K562 (cell line): ENCODE data around the gene FAM171A1. TPM values are rescaled to one million over a fixed set of nuclear protein-coding genes. Genes with fewer than 3 reads are reported as not detected.
A peak's percentile ranks its signal among the peaks of the same experiment; 100 is the strongest.

Experiments used
- ATAC-seq: fragments of 200-7000 bp; cut with Tn5 transposase; 3 replicates; pipeline ENCODE4 v1.9.1; 2020; ENCODE audit warnings: moderate library complexity
- BruUV-seq: library from RNA; stranded (reverse); fragments of 400-500 nt; replicated peaks from 2 replicates; lab custom pipeline; 2021; lab: Mats Ljungman, UMichigan
- CTCF ChIA-PET: fragments of 300-600 bp; formaldehyde crosslinking; extraction: SDS; loops from one replicate; lab custom pipeline; 2021; ENCODE audit warnings: low intra/inter-chr PET ratio; lab: Yijun Ruan, JAX
- POLR2A ChIA-PET: fragments of 300-600, 350-650 bp; sonication (Branson Sonifier 250); formaldehyde crosslinking; extraction: SDS; loops from one replicate; lab custom pipeline; 2021; ENCODE audit warnings: antibody characterized with exemption, inconsistent platforms; lab: Yijun Ruan, JAX
- DNase-seq, 4 experiments: peaks; one replicate each; pipeline versions ENCODE4 v3.0.0 to v3.0.0-alpha.2; 2011 to 2018; ENCODE audit warnings: low spot score in 3 of 4, mixed read lengths in 3 of 4; ENCODE audit errors: extremely low read depth in 1 of 4
- FAIRE-seq: peaks from 2 replicates; lab custom pipeline; 2011; peaks lifted over from hg19 to GRCh38; lab: Jason Lieb, UNC
- H2AFZ ChIP-seq: 2 replicates; pipeline ENCODE4 v1.6.0; 2011; ENCODE audit warnings: low read depth, low read length, control low read depth, inconsistent platforms
- H3K27ac ChIP-seq: fragments of 200-600 bp; 3 replicates; pipeline ENCODE4 v1.8.0; 2011; ENCODE audit warnings: low read depth, mild to moderate bottlenecking, control low read depth, inconsistent platforms, low read length, moderate library complexity, mixed read lengths; ENCODE audit errors: extremely low read depth
- H3K27me3 ChIP-seq, 2 experiments: fragments of 300-600 bp in 1 of 2; 2 replicates in 1 of 2; 3 replicates in 1 of 2; pipeline versions ENCODE4 v1.6.0 to v1.8.0; 2011; ENCODE audit warnings: inconsistent platforms in 2 of 2, low read length in 2 of 2, mild to moderate bottlenecking in 1 of 2, mixed read lengths in 1 of 2, moderate library complexity in 1 of 2; ENCODE audit not compliant: control insufficient read depth in 2 of 2, insufficient read depth in 2 of 2
- H3K36me3 ChIP-seq: fragments of 300-600 bp; 3 replicates; pipeline ENCODE4 v1.8.0; 2011; ENCODE audit warnings: mild to moderate bottlenecking, low read length, inconsistent platforms; ENCODE audit not compliant: control insufficient read depth, insufficient read depth
- H3K4me1 ChIP-seq, 2 experiments: fragments of 200-600 bp in 1 of 2; replicated peaks in 1 of 2; 2 replicates in 1 of 2; 3 replicates in 1 of 2; pipeline versions ENCODE4 v1.5.1 to v1.8.0; 2011; ENCODE audit warnings: inconsistent platforms in 2 of 2, low read length in 2 of 2, mild to moderate bottlenecking in 1 of 2, mixed read lengths in 1 of 2, moderate library complexity in 1 of 2; ENCODE audit not compliant: control insufficient read depth in 2 of 2, insufficient read depth in 2 of 2
- H3K4me2 ChIP-seq: 2 replicates; pipeline ENCODE4 v1.6.1; 2011; ENCODE audit warnings: low read length, control low read depth, inconsistent platforms, mixed read lengths; ENCODE audit not compliant: insufficient read depth
- H3K4me3 ChIP-seq: fragments of 200-600 bp; sonication (generic), shearing (Covaris generic); 2 replicates; pipeline ENCODE4 v1.5.1; 2016; ENCODE audit warnings: control low read depth, inconsistent platforms
- H3K79me2 ChIP-seq: fragments of 200-600 bp; 3 replicates; pipeline ENCODE4 v1.8.0; 2011; ENCODE audit warnings: low read length, inconsistent platforms; ENCODE audit not compliant: control insufficient read depth, insufficient read depth
- H3K9ac ChIP-seq, 2 experiments: 2 replicates each; pipeline versions ENCODE4 v1.6.0 to v1.6.1; 2011; ENCODE audit warnings: low read depth in 2 of 2, low read length in 2 of 2, control low read depth in 1 of 2, inconsistent platforms in 1 of 2, mild to moderate bottlenecking in 1 of 2, mixed read lengths in 1 of 2; ENCODE audit not compliant: insufficient read depth in 1 of 2
- H3K9me1 ChIP-seq: one replicate; pipeline ENCODE4 v1.6.0; 2011; ENCODE audit warnings: inconsistent platforms, mild to moderate bottlenecking, low read length, moderate library complexity; ENCODE audit not compliant: control insufficient read depth, insufficient read depth
- H3K9me3 ChIP-seq: replicated peaks from 2 replicates; pipeline ENCODE4 v1.5.1; 2011; ENCODE audit warnings: low read depth, low read length, inconsistent platforms; ENCODE audit not compliant: control insufficient read depth, insufficient read depth
- H4K20me1 ChIP-seq: replicated peaks from 2 replicates; pipeline ENCODE4 v1.6.1; 2011; ENCODE audit warnings: low read length, inconsistent platforms, mixed read lengths; ENCODE audit not compliant: control insufficient read depth, insufficient read depth
- CCAR2 ChIP-seq: fragments of 200-400 bp; formaldehyde crosslinking; IDR thresholded peaks from 2 replicates; pipeline ENCODE4 v1.6.1; 2017; ENCODE audit warnings: mild to moderate bottlenecking, low read depth, low read length
- CHD2 ChIP-seq: IDR thresholded peaks from 2 replicates; pipeline ENCODE4 v1.6.1; 2011; ENCODE audit warnings: low read depth, low read length
- CTBP1 ChIP-seq: fragments of 450-650 bp; IDR thresholded peaks from 2 replicates; pipeline ENCODE4 v1.6.1; 2016; ENCODE audit warnings: borderline replicate concordance
- DPF2 ChIP-seq: fragments of 450-650 bp; IDR thresholded peaks from 2 replicates; pipeline ENCODE4 v1.6.1; 2016
- HDAC3 ChIP-seq: fragments of 450-650 bp; IDR thresholded peaks from 2 replicates; pipeline ENCODE4 v1.6.1; 2018; ENCODE audit warnings: borderline replicate concordance, mild to moderate bottlenecking, moderate library complexity; ENCODE audit not compliant: partially characterized antibody
- LCOR ChIP-seq: sonication (generic); formaldehyde crosslinking; IDR thresholded peaks from 2 replicates; pipeline ENCODE4 v1.8.0; 2022; ENCODE audit warnings: mild to moderate bottlenecking, missing genetic modification reagents
- RNF2 ChIP-seq: sonication (generic); IDR thresholded peaks from 2 replicates; pipeline ENCODE4 v1.6.1; 2016
- ZNF24 ChIP-seq: fragments of 450-650 bp; IDR thresholded peaks from 2 replicates; pipeline ENCODE4 v1.6.1; 2016
- WGBS: fragments of 100-300 bp; shearing (Covaris generic); methylation state at CpG from one replicate; pipeline ENCODE4 v1.1.6; 2016; ENCODE audit warnings: low coverage, mixed read lengths; ENCODE audit not compliant: insufficient coverage; ENCODE audit errors: missing lambda C conversion rate; 5-methylcytosine and 5-hydroxymethylcytosine counted together
- in situ Hi-C: fragments of 300-500 bp; cut with MboI; formaldehyde crosslinking; loops from 4 replicates; pipeline ENCODE4 v1.15.0; 2018; ENCODE audit warnings: inconsistent platforms, mixed read lengths
- intact Hi-C: fragments of 100-400 bp; cut with micrococcal nuclease; formaldehyde crosslinking; loops from 2 replicates; pipeline ENCODE4 v1.14.2; 2022
- polyA plus RNA-seq, 8 experiments: library from polyadenylated mRNA; depleted of rRNA in 4 of 8; stranded (reverse) in 5 of 8; unstranded in 3 of 8; fragments of >200 nt; fragmentation: Nextera tagmentation in 2 of 8; fragmentation: Illumina TruSeq in 1 of 8; extraction: Ambion mirVana in 2 of 8; extraction: Trizol in 1 of 8; gene quantifications; 2 replicates each; pipeline versions ENCODE4 v1.2.1 to v1.2.3, GENCODE V29; 2011 to 2014; ENCODE audit warnings: inconsistent platforms in 1 of 8, missing spikeins in 1 of 8
- total RNA-seq, 7 experiments: library from RNA; depleted of rRNA in 6 of 7; stranded (reverse); fragments of >200 nt in 6 of 7; fragmentation: Illumina TruSeq in 2 of 7; extraction: Trizol in 2 of 7; gene quantifications; 2 replicates each; pipeline versions ENCODE4 v1.2.1 to v1.2.3, GENCODE V29; 2011 to 2021; ENCODE audit warnings: low replicate concordance in 1 of 7
- TF ChIP-seq, protein P1 (sequence below): fragments of 250-450 bp; sonication (Bioruptor Pico); IDR thresholded peaks from 2 replicates; pipeline ENCODE4 v1.4.0; 2020; ENCODE audit warnings: mild to moderate bottlenecking
- TF ChIP-seq, protein P2 (sequence below): fragments of 450-650 bp; IDR thresholded peaks from 2 replicates; pipeline ENCODE4 v1.6.1; 2016; ENCODE audit warnings: mild to moderate bottlenecking

The FAM171A1 gene
- total and polyA plus RNA-seq, 9 of the 15 experiments (the other 6 are each of a cell fraction or from before 2014, with no cell fraction given): 0.51 to 8.2 (median 4.8) TPM

DNA sequence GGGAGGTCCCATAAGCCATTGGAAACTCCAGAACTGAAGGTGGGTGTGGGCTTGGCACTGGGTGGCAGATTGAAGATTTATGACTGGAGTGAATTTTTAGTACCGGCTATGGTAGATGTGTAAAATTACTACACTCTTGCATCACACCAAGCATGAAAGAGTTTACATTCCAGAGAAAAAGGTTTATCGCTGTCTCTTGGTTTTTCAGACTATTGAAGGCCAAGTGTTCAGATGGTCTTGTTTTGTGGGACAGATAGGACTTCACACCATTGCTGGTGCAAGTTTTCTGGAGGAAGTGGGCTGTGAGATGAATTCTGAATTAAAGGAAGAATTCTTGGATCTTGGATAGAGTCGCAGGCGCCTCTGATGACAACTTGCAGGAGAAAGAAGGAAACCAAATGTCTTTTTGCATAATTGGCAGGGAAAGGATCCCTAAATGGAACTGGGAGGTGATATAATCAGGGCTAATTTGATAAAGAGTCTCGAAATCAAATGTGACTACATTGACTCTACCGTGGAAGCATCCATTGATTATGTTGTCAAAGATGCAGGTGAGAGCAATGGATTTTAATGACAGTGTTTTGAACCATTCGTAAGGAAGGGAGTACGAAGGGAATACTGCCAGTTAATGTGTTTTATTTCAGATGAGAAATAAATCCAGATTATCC is 188.4 kb downstream of the FAM171A1 start:
- no peak for DNase-seq
- WGBS: 17% methylated on average over 8 of the region's 8 CpGs
- TF ChIP-seq CHD2: no peak
- TF ChIP-seq ZNF24: no peak
- TF ChIP-seq DPF2: 0 out of 2 replicates have a peak, but pooled peaks have one; percentile 21
- TF ChIP-seq CTBP1: peak; percentile 45; the same call in 1 of the 2 replicates
- peak; percentile 14 for TF ChIP-seq HDAC3
- TF ChIP-seq CCAR2: no peak
- TF ChIP-seq, protein P1, sequence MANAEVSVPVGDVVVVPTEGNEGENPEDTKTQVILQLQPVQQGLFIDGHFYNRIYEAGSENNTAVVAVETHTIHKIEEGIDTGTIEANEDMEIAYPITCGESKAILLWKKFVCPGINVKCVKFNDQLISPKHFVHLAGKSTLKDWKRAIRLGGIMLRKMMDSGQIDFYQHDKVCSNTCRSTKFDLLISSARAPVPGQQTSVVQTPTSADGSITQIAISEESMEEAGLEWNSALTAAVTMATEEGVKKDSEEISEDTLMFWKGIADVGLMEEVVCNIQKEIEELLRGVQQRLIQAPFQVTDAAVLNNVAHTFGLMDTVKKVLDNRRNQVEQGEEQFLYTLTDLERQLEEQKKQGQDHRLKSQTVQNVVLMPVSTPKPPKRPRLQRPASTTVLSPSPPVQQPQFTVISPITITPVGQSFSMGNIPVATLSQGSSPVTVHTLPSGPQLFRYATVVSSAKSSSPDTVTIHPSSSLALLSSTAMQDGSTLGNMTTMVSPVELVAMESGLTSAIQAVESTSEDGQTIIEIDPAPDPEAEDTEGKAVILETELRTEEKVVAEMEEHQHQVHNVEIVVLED: no peak
- 0 out of 2 replicates have a peak, but pooled peaks have one; percentile 37 for TF ChIP-seq LCOR
- TF ChIP-seq, protein P2, sequence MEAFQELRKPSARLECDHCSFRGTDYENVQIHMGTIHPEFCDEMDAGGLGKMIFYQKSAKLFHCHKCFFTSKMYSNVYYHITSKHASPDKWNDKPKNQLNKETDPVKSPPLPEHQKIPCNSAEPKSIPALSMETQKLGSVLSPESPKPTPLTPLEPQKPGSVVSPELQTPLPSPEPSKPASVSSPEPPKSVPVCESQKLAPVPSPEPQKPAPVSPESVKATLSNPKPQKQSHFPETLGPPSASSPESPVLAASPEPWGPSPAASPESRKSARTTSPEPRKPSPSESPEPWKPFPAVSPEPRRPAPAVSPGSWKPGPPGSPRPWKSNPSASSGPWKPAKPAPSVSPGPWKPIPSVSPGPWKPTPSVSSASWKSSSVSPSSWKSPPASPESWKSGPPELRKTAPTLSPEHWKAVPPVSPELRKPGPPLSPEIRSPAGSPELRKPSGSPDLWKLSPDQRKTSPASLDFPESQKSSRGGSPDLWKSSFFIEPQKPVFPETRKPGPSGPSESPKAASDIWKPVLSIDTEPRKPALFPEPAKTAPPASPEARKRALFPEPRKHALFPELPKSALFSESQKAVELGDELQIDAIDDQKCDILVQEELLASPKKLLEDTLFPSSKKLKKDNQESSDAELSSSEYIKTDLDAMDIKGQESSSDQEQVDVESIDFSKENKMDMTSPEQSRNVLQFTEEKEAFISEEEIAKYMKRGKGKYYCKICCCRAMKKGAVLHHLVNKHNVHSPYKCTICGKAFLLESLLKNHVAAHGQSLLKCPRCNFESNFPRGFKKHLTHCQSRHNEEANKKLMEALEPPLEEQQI: no peak
- peak; percentile 24; the same call in 1 of the 2 replicates for TF ChIP-seq RNF2

More for the DNA sequence above, 188.4 kb downstream of the FAM171A1 start:
- POLR2A ChIA-PET: interaction anchor here (1.1 kb wide), 1 partner anchor 16 kb away, joined by 3 read pairs; no protein-coding TSS in a partner anchor
- ATAC-seq (peak; percentile 73), FAIRE-seq (no peak)
- H3K79me2 ChIP-seq: no peaks in the 10 kb centered on the region
- H3K4me2 ChIP-seq: no peak overlapping the region; the same call in 1 of the 2 replicates
- no peak overlapping the region for H3K4me3 ChIP-seq
- H3K36me3 ChIP-seq: no peaks in the 10 kb centered on the region
- no peaks in the 10 kb centered on the region; a peak in 3 of 5 replicates for H3K4me1 ChIP-seq
- no peak overlapping the region for H2AFZ ChIP-seq
- in situ Hi-C loops (no loop called here), intact Hi-C loops (no loop called here)
- H3K9me3 ChIP-seq: no peaks in the 10 kb centered on the region
- H3K27me3 ChIP-seq: peaks cover 2 to 8% of the 10 kb centered on the region in 2 experiments; a peak in 2 of 5 replicates
- no peaks in the 10 kb centered on the region for H3K9me1 ChIP-seq
- CTCF ChIA-PET: no interaction called here
- H3K27ac ChIP-seq: no peak overlapping the region
- no peaks in the 10 kb centered on the region for H4K20me1 ChIP-seq
- no peak overlapping the region for H3K9ac ChIP-seq
- BruUV-seq: no TSS peak
